NCI-H2029 (cell line): ENCODE results near the gene TMPRSS13.
A peak's percentile ranks its signal among the peaks of the same experiment; 100 is the strongest.
"Not testable (repeated sequence)": the region's sequence is repeated elsewhere in the genome, so short reads cannot be mapped to it uniquely, and the experiment has no call there.

Experiments
- DNase-seq: peaks from one replicate; lab custom pipeline; 2025; lab: John Stamatoyannopoulos, UW

Gene TMPRSS13

DNA sequence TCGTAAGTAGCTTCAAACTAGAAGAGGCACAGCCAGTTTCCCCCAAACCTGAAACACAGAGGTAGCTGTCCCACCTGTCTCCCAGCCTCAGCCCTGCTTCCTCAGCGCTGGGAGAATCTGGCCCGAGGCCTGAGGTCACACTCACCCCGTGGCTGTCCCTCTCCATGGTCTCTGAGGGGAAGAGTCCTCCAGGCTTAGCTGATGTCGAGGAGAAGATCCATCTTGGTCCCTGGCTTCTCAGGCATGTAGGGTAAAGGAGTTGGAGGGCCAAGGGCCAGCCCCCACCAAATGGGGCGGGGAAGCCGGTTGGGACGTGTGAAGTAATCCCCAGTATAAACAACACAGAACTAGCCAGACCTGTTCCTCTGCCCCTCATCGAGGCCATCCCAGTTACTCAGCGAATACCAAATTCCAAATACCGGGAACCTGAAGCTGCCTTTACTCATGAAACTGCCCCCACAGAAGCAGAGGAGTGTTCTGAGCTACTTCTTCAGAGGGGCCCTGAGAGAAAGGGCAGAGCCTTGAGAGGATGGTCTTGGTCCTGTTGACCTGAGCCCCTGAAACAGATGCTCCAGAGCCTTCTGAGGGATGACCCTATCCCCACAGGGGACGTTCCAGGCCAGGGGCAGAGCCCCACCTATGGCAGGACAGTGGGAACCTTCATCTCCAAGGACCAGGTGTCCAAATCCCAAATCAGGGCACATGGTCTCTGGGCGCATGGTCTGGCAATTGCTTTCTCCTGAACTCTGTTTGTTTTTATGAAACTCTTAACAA, at the start of gene TMPRSS13:
Gene TMPRSS13 (minus strand): TSS at position 261 of the 774 bp plus-strand sequence. CDS start 95 bp downstream, at position 166.
- DNase-seq = no peak

DNA sequence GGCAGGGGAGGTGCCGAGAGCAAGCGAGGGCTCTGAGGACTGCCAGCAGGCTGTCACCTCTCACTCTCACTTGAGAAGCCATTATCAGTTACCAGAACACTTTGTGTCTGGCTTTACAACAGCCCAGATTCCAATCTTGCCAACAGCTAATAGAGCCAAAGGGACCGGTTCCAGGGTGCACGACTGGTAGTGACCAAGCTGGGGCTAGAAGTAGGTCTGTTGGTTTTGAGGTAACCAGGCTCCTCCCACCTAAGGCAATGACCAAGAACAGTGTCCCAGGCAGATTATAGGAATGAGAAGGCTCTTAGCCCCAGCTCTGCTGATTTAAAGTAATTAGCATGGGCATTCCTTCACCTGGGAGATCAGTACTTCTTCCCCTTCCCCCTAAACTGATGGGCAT, 49.8 kb upstream of the TMPRSS13 start:
- DNase-seq = no peak

DNA sequence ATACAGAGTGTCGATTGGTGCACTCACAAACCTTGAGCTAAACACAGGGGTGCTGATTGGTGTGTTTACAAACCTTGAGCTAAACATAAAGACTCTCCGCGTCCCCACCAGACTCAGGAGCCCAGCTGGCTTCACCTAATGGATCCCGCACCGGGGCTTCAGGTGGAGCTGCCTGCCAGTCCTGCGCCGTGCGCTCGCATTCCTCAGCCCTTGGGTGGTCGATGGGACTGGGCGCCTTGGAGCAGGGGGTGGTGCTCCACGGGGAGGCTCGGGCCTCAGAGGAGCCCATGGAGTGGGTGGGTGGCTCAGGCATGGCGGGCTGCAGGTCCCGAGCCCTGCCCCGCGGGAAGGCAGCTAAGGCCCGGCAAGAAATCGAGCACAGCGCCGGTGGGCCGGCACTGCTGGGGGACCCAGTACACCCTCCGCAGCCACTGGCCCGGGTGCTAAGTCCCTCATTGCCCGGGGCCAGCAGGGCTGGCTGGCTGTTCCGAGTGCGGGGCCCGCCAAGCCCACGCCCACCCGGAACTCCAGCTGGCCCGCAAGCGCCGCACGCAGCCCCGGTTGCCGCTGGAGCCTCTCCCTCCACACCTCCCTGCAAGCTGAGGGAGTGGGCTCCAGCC, 49.2 kb upstream of the TMPRSS13 start:
- not testable (repeated sequence) for DNase-seq

DNA sequence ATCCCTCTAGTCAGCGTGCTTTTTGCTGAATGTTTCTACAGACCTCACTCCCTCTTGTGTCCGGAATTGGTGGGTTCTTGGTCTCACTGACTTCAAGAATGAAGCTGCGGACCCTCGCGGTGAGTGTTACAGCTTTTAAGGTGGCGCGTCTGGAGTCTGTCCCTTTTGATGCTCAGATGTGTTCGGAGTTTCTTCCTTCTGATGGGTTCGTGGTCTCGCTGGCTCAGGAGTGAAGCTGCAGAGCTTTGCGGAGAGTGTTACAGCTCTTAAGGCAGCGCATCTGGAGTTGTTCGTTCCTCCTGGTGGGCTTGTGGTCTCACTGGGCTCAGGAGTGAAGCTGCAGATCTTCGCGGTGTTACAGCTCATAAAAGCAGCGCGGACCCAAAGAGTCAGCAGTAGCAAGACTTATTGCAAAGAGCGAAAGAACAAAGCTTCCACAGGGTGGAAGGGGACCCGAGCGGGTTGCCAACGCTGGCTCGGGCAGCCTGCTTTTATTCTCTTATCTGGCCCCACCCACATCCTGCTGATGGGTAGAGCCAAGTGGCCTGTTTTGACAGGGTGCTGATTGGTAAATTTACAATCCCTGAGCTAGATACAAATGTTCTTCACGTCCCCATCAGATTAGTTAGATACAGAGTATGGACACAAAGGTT, 48.5 kb upstream of the TMPRSS13 start:
- not testable (repeated sequence) for DNase-seq

DNA sequence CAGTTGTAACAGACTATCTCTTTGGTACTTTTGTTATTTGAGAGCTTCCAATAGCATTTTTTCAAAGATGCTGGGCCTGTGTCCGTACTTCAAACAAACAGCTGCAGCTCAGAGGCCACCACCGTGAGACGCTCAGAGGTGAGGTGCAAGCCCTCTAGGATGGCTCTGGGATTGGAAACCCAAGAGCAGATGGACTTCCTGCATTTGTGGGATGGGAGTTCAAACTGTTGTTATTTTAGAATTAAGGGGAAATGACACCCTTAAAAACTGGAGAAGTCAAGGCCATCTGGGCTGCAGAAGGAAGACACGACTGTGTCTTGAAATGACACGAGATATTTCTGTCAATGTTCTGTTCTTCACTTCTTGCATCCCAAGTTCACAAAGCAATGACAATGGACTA, 47.8 kb upstream of the TMPRSS13 start:
- no peak for DNase-seq

DNA sequence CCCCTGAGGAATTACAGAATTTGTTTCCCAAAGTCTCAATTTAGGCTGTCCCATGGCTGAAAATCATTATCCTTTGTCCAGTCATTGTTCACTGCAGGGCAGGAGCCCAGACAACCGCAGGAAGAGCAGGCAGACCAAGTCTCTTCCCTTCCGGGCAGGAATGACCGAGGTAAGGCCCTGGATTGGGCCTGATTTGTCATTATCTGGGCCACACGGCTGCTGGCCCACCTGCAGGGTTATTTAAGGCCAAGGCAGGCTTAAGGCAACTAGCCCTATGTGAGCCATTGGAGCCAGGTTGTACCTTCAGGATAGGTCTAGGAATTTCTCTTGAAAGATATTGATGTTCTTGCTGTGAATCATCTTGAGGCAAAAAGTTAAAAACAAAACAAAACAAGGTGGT, 47.2 kb upstream of the TMPRSS13 start:
- no peak for DNase-seq

DNA sequence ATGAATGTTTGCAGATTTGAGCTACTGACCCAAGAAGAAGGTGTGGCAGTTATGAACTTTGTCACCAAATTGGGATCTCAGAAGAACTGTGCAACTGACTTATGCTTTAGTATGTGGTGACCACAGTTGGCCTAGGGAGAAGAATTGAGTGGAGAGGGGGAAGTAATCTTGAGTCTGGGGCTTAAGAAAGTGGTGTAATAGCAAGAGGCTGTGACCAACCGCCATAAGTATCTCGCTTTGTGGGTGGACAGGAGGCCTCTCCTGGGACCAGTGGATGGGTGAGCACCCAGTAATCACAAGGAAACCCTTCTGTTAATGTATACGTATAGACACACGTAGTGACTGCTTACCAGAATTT, 44.3 kb upstream of the TMPRSS13 start:
- no peak for DNase-seq

DNA sequence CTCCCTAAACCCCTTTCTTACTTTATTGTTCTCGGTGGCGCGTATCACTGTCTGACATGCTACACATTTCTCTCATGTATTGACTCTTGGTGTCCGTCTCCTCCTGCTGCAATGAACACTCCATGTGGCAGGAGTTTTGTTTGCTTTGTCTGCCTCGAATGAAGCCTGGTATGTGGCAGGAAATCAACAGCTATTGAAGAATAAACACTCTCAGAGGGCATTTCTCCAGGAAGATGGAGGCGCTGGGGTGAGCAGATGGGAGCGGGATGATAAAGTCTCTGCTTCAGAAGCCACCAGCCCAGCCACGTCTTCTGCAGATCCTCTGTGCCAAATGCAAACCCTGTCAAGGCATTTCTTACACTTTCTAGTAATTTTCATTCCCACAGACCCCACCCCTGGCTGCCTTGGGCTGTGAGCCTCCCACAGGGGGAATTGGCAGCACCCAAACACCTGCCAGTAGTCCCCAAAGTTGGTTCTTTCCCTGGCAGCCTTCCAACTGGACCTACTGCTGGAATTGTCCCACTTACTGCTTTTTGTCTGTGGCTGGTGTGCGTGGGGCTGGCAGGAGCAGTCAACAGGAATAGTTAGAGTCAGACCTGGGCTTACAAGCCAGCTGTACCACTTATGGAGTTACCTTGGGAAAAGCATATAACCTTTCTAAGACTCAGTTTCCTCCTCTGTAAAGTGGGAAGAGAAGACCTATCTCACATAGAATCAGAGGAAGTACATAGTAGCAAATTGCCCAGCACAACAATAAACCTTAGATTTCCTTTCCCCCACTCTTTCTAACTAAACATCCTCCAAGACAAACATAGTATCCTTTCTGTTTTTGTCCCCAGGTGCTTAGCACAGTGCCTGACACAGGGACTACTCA, 43.7 kb upstream of the TMPRSS13 start:
- peak; percentile 65 for DNase-seq

DNA sequence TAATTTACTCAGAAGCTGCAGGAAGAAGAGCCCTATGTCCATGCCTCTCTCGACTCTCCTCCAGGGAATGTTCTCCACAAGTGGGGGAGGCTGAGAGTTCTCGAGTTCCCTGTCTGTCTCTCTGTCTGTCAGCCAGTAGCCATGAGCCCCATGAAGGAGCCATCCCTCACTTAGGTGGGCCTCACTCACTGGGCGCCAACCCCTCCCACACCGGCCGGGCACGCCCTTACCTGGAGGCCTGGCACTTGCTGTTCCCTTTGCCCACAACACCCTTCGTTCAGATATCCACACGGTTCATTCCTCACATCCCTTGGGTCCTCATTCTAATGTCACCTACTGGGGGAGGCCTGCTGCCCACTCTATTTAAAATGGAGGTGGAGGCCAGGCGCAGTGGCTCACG, 42.8 kb upstream of the TMPRSS13 start:
- no peak for DNase-seq

DNA sequence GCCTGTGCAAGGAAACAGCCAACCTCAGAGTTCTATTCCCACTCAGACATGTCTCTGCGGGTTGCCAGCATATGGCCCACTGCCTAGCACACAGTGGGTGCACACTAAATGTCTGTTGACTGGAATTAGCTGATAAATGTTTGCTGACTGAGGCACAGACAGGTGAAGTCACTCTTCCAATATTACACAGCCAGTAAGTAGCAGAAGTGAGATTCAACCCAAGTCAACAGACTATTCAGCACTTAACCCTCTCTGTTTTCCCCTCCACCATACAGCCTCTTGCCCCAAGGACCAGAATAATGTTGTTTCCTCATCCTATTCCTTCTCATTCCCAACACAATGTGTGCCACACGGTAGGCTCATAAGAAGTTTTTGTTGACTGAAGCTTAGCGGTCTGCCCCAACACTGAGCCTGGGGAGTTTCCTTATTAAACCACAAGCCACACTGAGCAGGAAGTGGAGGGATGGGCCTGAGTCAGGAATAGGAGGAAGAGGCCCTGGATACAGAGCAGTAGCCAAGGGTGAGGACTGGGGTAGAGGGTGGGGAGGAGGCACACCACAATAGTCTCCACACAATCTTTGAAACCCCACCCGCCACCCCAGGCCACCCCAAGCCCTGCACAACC, 41.3 kb upstream of the TMPRSS13 start:
- DNase-seq = peak; percentile 11

DNA sequence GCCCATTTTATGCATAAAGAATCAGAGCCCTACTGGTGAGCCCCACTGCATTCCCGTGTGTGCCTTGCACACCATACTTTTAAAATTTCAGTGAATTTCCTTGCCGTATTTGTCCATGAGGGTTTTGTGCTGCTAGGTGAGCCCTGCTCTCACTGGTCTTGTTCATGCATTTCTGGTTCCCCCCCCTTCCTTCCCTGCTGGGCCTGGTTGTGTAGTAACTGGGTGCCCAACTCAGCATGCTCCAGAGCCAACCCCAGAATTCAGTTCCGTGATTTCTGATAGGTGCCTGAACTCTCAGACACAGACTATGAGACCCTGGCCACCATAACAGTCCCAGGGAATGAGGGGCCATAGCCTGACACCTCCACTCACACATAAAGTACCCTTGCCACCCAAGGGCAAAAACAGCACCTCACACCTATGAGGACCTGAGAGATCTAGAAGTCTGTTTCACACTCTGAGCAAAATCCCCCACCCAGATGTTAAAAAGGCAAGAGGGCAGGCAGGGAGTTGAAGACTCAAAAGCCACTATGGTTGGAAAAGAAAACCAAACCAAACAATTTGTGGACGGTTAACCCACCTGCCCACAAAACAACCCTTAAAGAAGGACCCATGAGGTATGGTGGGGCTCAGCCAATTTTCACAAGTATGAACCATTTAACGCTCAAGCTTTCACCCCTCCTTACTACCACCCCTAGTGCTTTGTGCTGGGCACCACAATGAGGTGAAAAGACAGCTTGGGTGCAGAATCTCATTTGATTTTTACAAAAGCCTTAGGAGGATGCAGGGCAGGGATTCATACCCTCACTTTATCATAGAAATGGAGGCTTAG, 40.2 kb upstream of the TMPRSS13 start:
- no peak for DNase-seq

DNA sequence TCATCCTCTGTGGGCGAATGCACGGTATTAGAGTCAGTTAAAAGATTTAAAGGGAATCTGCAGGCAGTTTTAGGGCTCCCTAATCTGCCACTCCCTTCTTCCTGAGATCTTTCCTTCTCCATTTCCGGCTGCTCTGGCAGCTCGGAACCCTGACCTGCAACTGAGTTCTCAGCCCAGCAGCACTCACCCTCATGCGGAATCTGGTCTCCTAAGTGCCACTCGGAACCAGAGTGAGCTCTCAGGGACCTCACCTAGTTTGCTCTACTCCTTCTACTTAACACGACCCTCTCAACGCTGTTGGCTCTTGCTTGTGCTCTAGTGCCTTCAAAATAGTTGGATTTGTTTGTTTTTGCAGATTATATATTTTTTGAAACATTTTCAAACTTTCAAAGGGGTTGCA, 37.7 kb upstream of the TMPRSS13 start:
- DNase-seq = no peak

DNA sequence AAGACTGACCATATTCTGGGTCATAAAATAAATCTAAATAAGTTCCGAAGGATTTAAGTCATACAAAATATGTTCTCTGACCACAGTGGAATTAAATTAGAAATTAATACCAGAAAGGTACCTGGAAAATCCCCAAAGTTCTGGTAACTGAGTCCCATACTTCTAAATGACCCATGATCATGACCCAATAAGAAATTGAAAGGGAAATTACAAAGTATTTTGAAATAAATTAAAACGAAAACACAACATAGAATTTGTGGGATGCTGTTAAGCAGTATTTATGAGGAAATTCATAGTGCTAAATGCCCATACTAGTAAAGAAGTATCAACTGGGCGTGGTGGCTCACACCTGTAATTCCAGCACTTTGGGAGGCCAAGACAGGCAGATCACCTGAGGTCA, 33.6 kb upstream of the TMPRSS13 start:
- no peak for DNase-seq

DNA sequence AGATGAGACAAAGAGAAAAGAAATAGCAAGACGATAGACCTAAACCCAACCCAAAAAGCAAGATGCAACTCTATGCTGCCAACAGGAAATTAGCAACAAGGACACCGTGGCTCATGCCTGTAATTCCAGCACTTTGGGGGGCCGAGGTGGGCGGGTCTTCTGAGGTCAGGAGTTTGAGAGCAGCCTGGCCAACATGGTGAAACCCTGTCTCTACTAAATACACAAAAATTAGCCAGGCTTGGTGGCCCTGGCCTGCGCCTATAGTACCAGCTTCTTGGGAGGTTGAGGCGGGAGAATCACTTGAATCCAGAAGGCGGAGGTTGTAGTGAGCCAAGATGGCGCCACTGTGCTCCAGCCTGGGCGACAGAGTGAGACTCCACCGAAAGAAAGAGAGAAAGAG, 32.7 kb upstream of the TMPRSS13 start:
- no peak for DNase-seq

DNA sequence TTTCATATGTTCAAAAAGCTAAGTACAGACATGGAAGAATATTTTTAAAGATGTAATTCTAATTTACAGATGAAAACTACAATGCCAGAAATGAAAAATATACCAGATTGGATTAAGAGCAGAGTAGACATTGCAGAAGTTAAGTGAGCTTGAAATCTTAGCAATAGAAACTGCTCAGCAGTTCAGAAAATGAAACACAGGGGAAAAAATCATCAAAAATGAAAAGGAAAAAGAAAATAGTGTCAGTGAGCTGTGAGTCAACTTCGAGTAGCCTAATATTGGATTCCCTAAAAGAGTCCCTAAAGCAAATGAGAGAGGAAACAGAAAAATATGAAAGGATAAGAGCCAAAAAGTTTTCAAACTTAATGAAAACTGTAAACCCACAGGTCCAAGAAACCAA, 31.2 kb upstream of the TMPRSS13 start:
- DNase-seq = no peak

DNA sequence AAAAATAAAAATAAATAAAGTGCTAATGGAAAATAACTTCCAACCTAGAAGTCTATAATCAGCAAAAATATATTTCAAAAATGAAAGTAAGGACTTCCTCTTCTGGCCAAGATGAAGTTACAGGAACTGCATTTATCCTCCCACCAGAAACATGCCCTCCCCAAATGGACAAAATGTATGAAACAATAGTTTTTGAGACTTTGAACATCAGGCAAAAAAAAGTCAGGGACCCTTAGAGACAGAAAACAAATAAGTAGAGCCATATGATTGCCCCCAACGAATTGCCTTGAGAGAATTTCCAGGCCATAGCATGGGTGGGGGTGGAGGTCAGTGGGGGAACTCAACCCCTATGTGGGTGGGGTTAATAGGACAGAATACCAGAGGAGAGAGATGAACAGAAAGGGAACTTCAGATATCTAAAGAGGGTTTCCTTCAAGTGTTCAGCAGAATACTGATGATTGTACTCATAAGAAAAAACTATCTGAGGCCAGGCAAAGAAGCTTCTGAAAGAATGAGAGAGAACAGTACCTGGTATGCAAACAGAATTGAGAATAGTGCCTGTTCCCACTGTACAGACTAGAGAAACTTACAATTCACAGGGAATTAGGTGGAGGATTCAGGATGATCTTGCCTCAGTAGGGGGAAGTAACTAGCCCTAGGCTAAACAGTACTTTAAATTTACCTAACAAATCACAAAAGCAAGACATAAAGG, 30.4 kb upstream of the TMPRSS13 start:
- DNase-seq = no peak

DNA sequence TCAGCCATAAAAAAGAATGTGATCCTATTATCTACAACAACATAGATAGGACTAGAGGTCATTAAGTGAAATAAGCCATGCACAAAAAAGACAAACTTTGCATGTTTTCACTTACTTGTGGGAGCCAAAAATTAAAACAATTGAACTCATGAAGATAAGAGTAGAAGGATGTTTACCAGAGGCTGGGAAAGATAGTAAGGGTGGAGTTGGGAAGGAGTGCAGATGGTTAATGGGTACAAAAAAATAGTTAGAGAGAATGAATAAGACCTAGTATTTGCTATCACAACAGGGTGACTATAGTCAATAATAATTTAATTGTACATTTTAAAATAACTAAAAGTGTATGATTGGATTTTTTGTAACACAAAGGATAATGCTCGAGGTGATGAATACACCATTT, 29.7 kb upstream of the TMPRSS13 start:
- no peak for DNase-seq

DNA sequence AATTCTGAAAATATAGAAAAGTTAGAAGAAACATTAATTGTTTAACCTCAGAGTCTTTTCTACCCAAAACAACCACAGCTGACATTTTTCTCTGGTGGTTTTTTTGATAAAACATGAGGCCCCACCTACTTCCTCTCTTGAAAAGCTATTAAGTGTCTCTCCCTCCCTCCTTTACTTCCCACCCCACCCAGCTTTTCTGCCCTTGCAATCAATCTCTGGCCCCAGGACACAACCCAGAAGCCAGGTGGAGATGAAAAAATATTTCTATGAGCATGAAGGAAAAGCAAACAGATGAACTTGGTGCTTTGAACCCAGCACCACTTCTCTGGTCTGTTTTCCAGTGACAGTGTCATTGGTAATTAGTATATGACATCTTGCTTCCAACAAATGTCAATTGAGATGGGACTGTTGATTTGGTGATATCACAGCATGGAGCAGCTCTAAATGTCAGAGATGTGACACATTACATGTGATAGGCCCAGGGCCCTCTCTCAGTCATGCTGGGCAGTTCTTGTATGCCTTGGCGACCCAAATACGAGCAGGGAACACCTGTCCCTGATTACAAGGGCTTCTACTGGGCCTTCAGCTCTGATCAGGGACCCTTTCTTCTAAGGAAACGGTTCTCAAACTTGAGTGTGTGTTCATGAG, 23.9 kb upstream of the TMPRSS13 start:
- DNase-seq = no peak

DNA sequence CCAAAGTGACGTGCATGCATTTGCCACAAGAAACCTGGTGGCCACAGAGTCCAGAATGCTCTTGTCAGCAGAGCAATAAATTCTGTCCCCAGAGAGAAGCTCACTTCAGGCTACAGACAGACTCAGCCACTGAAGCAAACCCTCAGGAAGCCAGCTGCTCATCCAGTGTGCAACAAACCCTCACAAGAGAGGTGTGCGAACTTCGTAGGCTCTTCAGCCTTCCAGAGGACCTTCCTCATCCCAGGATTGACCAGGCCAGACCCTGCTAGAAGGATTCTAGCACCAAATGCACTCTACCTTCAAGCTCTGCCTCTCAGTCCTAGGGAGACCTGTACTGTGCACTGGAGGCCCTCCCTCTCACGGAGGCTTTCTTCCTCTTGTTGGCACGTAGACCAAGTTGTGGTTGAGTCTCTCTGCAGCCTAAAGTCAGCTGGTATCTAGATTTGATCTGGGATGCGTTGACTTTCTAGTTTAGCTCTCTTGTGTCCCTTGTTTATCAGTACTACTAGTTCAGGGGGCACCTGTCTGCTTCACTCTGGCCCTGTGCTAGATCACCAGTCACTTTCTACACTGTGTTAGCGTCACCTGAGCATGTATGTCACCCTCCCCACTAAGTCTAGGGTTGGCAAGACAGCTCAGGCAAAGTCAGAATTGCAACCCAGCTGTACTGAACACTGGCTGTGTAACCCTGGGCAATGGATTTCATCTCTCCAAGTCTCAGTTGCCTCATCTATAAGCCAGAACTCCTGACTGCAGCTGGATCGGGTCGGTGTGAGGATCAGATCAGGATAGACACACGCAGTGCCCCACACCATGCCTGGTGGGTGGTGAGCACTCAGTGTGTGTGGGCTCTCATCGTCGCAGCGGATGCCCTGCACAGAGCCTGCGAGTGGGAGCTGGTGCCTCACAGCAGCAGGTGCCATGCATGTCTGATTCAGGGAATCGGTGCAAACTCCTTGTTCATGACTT, 22.1 kb upstream of the TMPRSS13 start:
- no peak for DNase-seq
